ENCODE measurements around the gene CIDEB.

CIDEB gene

DNA sequence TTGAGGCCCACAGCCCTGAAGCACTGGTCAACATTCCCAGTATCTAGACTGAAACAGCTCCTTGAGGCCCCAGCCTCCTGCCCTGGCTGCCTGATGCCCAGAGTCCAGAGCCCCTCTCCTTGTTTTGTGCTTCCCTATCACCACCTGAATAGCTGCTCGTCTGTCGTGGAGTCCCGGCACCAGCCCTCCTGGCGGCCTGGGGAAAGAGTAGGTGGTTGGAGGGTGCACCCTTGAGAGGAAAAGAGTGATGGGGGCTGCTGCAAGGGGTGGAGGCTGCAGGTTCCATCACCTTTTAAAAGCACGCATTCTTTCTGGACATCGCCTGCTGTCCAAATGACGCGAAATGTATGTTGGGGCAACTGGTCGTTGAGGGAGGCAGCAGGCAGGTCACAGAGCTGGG lies 39.6 kb downstream of the CIDEB start:
- TF ChIP-seq, protein P1, sequence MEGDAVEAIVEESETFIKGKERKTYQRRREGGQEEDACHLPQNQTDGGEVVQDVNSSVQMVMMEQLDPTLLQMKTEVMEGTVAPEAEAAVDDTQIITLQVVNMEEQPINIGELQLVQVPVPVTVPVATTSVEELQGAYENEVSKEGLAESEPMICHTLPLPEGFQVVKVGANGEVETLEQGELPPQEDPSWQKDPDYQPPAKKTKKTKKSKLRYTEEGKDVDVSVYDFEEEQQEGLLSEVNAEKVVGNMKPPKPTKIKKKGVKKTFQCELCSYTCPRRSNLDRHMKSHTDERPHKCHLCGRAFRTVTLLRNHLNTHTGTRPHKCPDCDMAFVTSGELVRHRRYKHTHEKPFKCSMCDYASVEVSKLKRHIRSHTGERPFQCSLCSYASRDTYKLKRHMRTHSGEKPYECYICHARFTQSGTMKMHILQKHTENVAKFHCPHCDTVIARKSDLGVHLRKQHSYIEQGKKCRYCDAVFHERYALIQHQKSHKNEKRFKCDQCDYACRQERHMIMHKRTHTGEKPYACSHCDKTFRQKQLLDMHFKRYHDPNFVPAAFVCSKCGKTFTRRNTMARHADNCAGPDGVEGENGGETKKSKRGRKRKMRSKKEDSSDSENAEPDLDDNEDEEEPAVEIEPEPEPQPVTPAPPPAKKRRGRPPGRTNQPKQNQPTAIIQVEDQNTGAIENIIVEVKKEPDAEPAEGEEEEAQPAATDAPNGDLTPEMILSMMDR (IDR thresholded peaks at IDR 0.05; ENCODE audit: low read depth, low read length) = no peak
- in situ Hi-C loops (cut with HindIII; ENCODE audit: low sequenced_read_pairs) = no loop called here
- DNase-seq (ENCODE audit: low read depth, low spot score) = no peak
- H3K4me3 ChIP-seq (ENCODE audit: low read depth, low read length) = no peak overlapping the region

DNA sequence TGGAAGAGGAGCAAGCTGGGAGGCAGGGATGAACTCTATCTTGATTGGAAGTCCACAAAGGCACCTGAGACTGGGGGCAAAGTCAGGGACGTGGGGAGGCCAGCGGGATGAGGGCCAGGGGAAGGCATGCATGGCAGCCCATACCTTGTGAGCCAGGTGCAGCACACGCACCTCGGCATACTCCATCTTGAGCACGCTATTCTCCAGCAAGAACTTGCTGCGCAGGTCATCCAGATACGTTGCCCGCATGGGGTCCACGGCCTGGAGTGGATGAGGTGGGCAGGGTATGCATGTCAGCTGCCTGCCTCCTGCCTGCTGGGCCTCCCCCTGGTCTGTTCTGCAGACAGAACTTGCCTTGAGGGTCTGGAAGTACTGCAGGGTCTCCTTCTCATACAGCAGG lies 40.3 kb downstream of the CIDEB start:
- no peak for DNase-seq (ENCODE audit: low read depth, low spot score)
- TF ChIP-seq, protein P1 (IDR thresholded peaks at IDR 0.05; ENCODE audit: low read depth, low read length) = no peak
- in situ Hi-C loops (cut with HindIII; ENCODE audit: low sequenced_read_pairs) = no loop called here
- no peak overlapping the region for H3K4me3 ChIP-seq (ENCODE audit: low read depth, low read length)

DNA sequence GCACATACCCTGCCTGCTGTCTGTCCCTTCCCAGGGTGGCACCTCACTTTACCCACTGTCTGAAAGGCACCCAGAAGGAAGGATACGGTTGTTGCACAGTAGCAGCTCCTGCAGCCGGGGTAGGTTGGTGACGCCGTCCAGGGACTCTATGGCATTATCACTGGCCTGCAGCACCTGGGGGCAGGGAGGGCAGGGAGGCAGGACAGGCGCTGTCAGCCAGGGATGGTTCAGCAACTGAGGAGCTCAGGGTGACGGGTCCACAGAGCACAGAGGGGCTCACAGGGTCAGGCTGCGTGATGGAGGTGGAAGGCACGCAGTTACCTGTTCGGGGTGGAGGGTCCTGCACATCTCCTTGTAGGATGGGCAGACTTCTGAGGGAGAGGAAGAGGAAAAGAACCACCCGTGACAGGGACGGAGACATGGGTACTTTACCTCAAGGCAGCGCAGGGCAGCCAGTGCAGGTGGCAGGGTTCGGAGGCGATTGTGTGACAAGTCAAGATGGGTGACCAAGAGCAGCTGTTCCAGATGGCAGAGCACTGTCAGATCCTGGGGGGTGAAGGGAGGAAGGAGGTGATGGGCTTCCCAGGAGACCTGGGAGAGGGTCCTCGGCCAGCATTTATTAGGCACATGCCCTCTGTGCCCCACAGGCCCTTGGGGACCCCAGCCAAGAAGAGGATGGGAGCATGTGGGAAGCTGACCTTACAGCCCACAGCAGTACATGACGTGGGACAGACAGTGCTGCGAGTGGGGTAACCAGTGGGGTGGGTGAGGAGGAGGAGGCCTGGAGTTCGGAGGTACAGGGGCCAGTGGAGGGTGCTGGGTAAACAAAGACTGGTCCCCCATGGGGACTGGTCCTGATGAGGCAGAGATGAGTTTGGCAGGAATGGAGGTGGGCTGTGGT lies 41.2 kb downstream of the CIDEB start:
- DNase-seq (ENCODE audit: low read depth, low spot score) = no peak
- H3K4me3 ChIP-seq (ENCODE audit: low read depth, low read length) = no peak overlapping the region
- TF ChIP-seq, protein P1 (IDR thresholded peaks at IDR 0.05; ENCODE audit: low read depth, low read length) = no peak
- in situ Hi-C loops (cut with HindIII; ENCODE audit: low sequenced_read_pairs) = no loop called here

DNA sequence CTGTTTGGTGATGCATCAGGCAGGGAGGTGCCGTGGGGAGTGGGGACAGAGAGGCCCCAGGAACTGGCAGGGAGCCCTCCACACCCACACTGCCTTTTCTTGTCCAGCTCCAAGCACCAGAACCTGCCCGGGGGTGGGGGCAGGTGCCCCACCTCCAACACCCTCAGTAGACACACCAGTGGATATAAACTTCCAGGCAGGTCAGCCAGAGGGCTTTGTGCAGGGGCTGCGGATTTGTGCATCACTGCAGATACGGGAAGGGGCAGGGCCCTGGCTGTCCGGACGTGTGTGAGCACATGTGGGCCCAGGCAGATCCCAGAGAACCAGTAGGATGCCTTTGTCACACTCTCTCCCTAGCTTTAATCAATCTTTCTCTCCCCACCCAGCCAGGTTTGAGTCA lies 43.5 kb downstream of the CIDEB start:
- no peak for DNase-seq (ENCODE audit: low read depth, low spot score)
- no peak overlapping the region for H3K4me3 ChIP-seq (ENCODE audit: low read depth, low read length)
- in situ Hi-C loops (cut with HindIII; ENCODE audit: low sequenced_read_pairs) = no loop called here
- TF ChIP-seq, protein P1 (IDR thresholded peaks at IDR 0.05; ENCODE audit: low read depth, low read length) = no peak

DNA sequence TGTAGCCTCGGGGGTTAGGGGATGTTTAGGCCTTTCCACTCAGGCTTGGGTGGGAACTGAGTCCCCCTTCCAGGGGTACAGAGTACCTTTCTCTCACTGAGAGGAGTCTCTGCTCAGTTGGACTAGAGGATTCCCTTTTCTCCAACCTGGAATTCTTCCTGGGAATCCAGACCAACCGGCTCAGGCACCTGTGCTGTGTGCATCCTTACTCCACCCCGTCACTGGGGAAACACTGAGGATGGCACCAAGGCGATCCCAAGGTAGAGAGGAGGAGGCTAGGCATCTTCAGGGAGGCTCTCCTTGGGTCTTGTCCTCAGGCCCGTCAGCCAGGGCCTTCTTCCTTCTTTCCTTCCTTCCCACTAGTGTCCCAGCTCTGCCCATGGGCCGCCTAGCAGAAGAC lies 43.9 kb downstream of the CIDEB start:
- TF ChIP-seq, protein P1 (IDR thresholded peaks at IDR 0.05; ENCODE audit: low read depth, low read length) = no peak
- DNase-seq (ENCODE audit: low read depth, low spot score) = no peak
- in situ Hi-C loops (cut with HindIII; ENCODE audit: low sequenced_read_pairs) = no loop called here
- no peak overlapping the region for H3K4me3 ChIP-seq (ENCODE audit: low read depth, low read length)

DNA sequence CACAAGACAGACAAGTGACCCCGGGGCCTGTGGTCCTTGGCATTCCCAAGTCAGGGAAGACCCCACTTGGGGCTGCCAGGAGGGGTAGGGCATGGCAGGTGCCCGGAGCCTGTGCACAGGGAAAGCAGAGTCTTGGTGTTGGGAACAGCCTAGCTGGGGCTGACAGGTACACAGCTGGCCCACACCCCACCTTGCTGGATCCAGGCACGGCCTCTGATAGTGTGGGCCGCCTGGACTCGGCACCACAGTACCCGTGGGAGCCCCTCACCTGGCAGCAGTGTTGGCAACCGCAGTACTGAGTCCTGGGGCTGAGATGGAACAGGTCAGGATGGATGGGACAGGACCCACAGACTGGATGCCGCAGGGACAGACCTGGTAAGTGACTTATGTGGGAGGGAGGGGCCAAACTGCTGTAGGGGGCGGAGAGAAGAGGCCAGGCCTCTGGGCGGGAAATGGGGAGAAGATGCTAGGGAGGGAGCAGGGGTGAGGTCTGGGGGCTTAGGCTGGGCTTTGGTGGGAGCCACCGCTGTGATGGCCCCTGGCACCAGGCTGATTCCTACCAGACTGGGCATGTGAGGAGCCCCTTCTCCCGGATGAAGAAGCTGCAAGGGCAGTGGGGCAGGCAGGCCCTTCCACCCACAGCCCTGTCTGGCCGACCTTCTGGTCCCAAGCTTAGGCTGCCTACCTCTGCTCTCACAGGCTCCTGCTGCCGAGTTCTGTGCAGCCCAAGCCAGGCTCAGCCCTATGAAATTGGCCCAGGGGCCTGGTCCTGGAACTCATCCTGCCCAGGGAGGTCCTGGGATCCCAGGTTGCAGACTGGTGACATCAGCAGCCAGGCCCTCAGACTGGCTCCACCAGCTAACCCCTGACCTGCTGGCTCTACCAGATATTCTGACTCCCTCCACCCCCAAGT lies 44.7 kb downstream of the CIDEB start, which contains the start of gene TGM1:
TGM1 (minus strand) TSS at position 357 of the 913 bp plus-strand sequence. CDS start 825 bp downstream, outside the sequence.
- DNase-seq (ENCODE audit: low read depth, low spot score) = no peak
- H3K4me3 ChIP-seq (ENCODE audit: low read depth, low read length) = no peak within 1 kb of the TSS
- TF ChIP-seq, protein P1 (IDR thresholded peaks at IDR 0.05; ENCODE audit: low read depth, low read length) = no peak
- in situ Hi-C loops (cut with HindIII; ENCODE audit: low sequenced_read_pairs) = no loop called here

All from astrocyte of the spinal cord (primary cell).